ENCODE data around the gene DYRK1A. TPM values are rescaled to one million over a fixed set of nuclear protein-coding genes. Genes with fewer than 3 reads are reported as not detected.

DYRK1A gene
- total RNA-seq, 3 donors from 2014 or later (not counting 1 experiment from before 2014, with no cell fraction given), result 149 to 166 (median 153) TPM

GRCh38 chr21:37346841-37347430 lies 19.6 kb upstream of the DYRK1A start:
- DNase-seq, result no peak
- intact Hi-C loops (cut with micrococcal nuclease), result no loop called here
- H3K27me3 ChIP-seq (ENCODE audit: control insufficient read depth, insufficient read depth, low read length), result no peaks in the 10 kb centered on the region
- TF ChIP-seq CTCF (IDR thresholded peaks at IDR 0.05), result no peak
- no peaks in the 10 kb centered on the region for H3K4me1 ChIP-seq (ENCODE audit: control insufficient read depth, insufficient read depth, low read length)
- no peak for ATAC-seq
- Mint-ChIP-seq H3K36me3 (peaks cover 19% of the 10 kb centered on the region), H3K9me3 (peaks cover 6 to 13% of the 10 kb centered on the region in 2 donors), H3K4me1 (no peaks in the 10 kb centered on the region), H3K4me3 (no peak overlapping the region), H3K27ac (no peak overlapping the region), H3K27me3 (ENCODE audit: low read depth in 2 of 2) (peaks cover 8 to 15% of the 10 kb centered on the region in 2 donors)
- peaks cover 5% of the 10 kb centered on the region for H3K9me3 ChIP-seq (ENCODE audit: control insufficient read depth, insufficient read depth, low read length)
- WGBS (ENCODE audit: insufficient coverage), result 87% methylated on average over 2 of the region's 2 CpGs
- H3K4me3 ChIP-seq (ENCODE audit: low read length), result no peak overlapping the region
- H3K27ac ChIP-seq (ENCODE audit: low read length), result no peak overlapping the region
- no peaks in the 10 kb centered on the region for H3K36me3 ChIP-seq (ENCODE audit: control insufficient read depth, insufficient read depth, low read length)

GRCh38 chr21:37348664-37349063 lies 17.9 kb upstream of the DYRK1A start:
- no peak overlapping the region for H3K27ac ChIP-seq (ENCODE audit: low read length)
- Mint-ChIP-seq H3K36me3 (peaks cover 19% of the 10 kb centered on the region), H3K27ac (no peak overlapping the region), H3K4me3 (no peak overlapping the region), H3K9me3 (peaks cover 6 to 13% of the 10 kb centered on the region in 2 donors), H3K4me1 (no peaks in the 10 kb centered on the region), H3K27me3 (ENCODE audit: low read depth in 2 of 2) (peaks cover 11 to 21% of the 10 kb centered on the region in 2 donors)
- H3K9me3 ChIP-seq (ENCODE audit: control insufficient read depth, insufficient read depth, low read length), result peaks cover 5% of the 10 kb centered on the region
- DNase-seq, result no peak
- ATAC-seq, result no peak
- H3K4me1 ChIP-seq (ENCODE audit: control insufficient read depth, insufficient read depth, low read length), result no peaks in the 10 kb centered on the region
- intact Hi-C loops (cut with micrococcal nuclease), result no loop called here
- H3K36me3 ChIP-seq (ENCODE audit: control insufficient read depth, insufficient read depth, low read length), result no peaks in the 10 kb centered on the region
- WGBS (ENCODE audit: insufficient coverage), result 82% methylated on average over 2 of the region's 2 CpGs
- H3K4me3 ChIP-seq (ENCODE audit: low read length), result no peak overlapping the region
- TF ChIP-seq CTCF (IDR thresholded peaks at IDR 0.05), result no peak
- H3K27me3 ChIP-seq (ENCODE audit: control insufficient read depth, insufficient read depth, low read length), result no peaks in the 10 kb centered on the region

- H3K4me1 ChIP-seq (ENCODE audit: control insufficient read depth, insufficient read depth, low read length), result no peaks in the 10 kb centered on the region
- no peaks in the 10 kb centered on the region for H3K27me3 ChIP-seq (ENCODE audit: control insufficient read depth, insufficient read depth, low read length)
- no peak for TF ChIP-seq CTCF (IDR thresholded peaks at IDR 0.05)
- Mint-ChIP-seq H3K36me3 (peaks cover 19% of the 10 kb centered on the region), H3K4me1 (no peaks in the 10 kb centered on the region), H3K27ac (no peak overlapping the region), H3K4me3 (no peak overlapping the region), H3K27me3 (ENCODE audit: low read depth in 2 of 2) (peaks cover 12 to 32% of the 10 kb centered on the region in 2 donors), H3K9me3 (peaks cover 6 to 13% of the 10 kb centered on the region in 2 donors)
- intact Hi-C loops (cut with micrococcal nuclease), result no loop called here
- H3K4me3 ChIP-seq (ENCODE audit: low read length), result no peak overlapping the region
- DNase-seq, result no peak
- ATAC-seq, result no peak
- no peak overlapping the region for H3K27ac ChIP-seq (ENCODE audit: low read length)
- peaks cover 5% of the 10 kb centered on the region for H3K9me3 ChIP-seq (ENCODE audit: control insufficient read depth, insufficient read depth, low read length)
- H3K36me3 ChIP-seq (ENCODE audit: control insufficient read depth, insufficient read depth, low read length), result no peaks in the 10 kb centered on the region
These were observed 16.1 kb upstream of the DYRK1A start for GRCh38 chr21:37350472-37350871.

- H3K27ac Mint-ChIP-seq, result no peak overlapping the region
- Histone ChIP-seq H3K9me3 (ENCODE audit: control insufficient read depth, insufficient read depth, low read length) (no peaks in the 10 kb centered on the region), H3K27me3 (ENCODE audit: control insufficient read depth, insufficient read depth, low read length) (no peaks in the 10 kb centered on the region), H3K4me3 (ENCODE audit: low read length) (no peak overlapping the region), H3K36me3 (ENCODE audit: control insufficient read depth, insufficient read depth, low read length) (no peaks in the 10 kb centered on the region), H3K27ac (ENCODE audit: low read length) (no peak overlapping the region), H3K4me1 (ENCODE audit: control insufficient read depth, insufficient read depth, low read length) (no peaks in the 10 kb centered on the region)
- H3K4me1 Mint-ChIP-seq, result peaks cover 0 to 9% of the 10 kb centered on the region in 2 donors
- peaks cover 3% of the 10 kb centered on the region for H3K36me3 Mint-ChIP-seq
- ATAC-seq (no peak), DNase-seq (no peak)
- H3K27me3 Mint-ChIP-seq (ENCODE audit: low read depth in 2 of 2), result peaks cover 13 to 35% of the 10 kb centered on the region in 2 donors
- H3K9me3 Mint-ChIP-seq, result peaks cover under 1% of the 10 kb centered on the region in 2 donors
- WGBS (ENCODE audit: insufficient coverage), result 62% methylated on average over 5 of the region's 5 CpGs
- no peak for TF ChIP-seq CTCF (IDR thresholded peaks at IDR 0.05)
- intact Hi-C loops (cut with micrococcal nuclease), result no loop called here
- H3K4me3 Mint-ChIP-seq, result no peak overlapping the region
These were observed 9.9 kb upstream of the DYRK1A start for GRCh38 chr21:37356706-37357105.

Data from natural killer cell (primary cell).